CD4-positive, alpha-beta memory T cell (primary cell): ENCODE data around the gene RAMP3. TPM values are rescaled to one million over a fixed set of nuclear protein-coding genes. Genes with fewer than 3 reads are reported as not detected.
"Not testable (repeated sequence)": the region's sequence is repeated elsewhere in the genome, so short reads cannot be mapped to it uniquely, and the experiment has no call there.

Source experiments
- CTCF ChIA-PET: fragments of 350-600 bp; sonication (Branson Sonifier 250); formaldehyde crosslinking; loops from one replicate; lab custom pipeline; 2021; ENCODE audit warnings: inconsistent platforms; ENCODE audit not compliant: partially characterized antibody; lab: Charles Lee
- POLR2A ChIA-PET: fragments of 350-600 bp; sonication (Branson Sonifier 250); formaldehyde crosslinking; loops from one replicate; lab custom pipeline; 2021; ENCODE audit not compliant: partially characterized antibody; lab: Charles Lee
- DNase-seq, 5 donors: peaks; one replicate each; pipeline versions ENCODE4 v3.0.0 to v3.0.0-alpha.2; 2020 to 2022; ENCODE audit warnings: mixed read lengths in 1 of 5
- H3K27ac ChIP-seq: one replicate; pipeline ENCODE4 v1.7.0; 2013; ENCODE audit warnings: low read depth, low read length
- H3K27me3 ChIP-seq: 2 replicates; pipeline ENCODE4 v1.7.0; 2013; ENCODE audit warnings: mild to moderate bottlenecking, low read length, moderate library complexity; ENCODE audit not compliant: insufficient read depth
- H3K36me3 ChIP-seq: 2 replicates; pipeline ENCODE4 v1.7.0; 2013; ENCODE audit warnings: mild to moderate bottlenecking, low read length, moderate library complexity; ENCODE audit not compliant: insufficient read depth
- H3K4me1 ChIP-seq: 2 replicates; pipeline ENCODE4 v1.7.0; 2013; ENCODE audit warnings: mild to moderate bottlenecking, low read length, moderate library complexity; ENCODE audit not compliant: insufficient read depth
- H3K4me3 ChIP-seq, 2 donors: one replicate each; pipeline ENCODE4 v1.7.0; 2013; ENCODE audit warnings: low read length in 2 of 2, mild to moderate bottlenecking in 1 of 2
- H3K9me3 ChIP-seq, 2 donors: one replicate each; pipeline ENCODE4 v1.7.0; 2013; ENCODE audit warnings: low read length in 2 of 2, control low read depth in 1 of 2; ENCODE audit not compliant: control insufficient read depth in 1 of 2
- H3K27ac Mint-ChIP-seq, 7 donors: one replicate each; pipeline ENCODE4 v1.8.0; 2020 to 2021; ENCODE audit warnings: mixed read lengths in 7 of 7, mild to moderate bottlenecking in 6 of 7, inconsistent platforms in 3 of 7, moderate library complexity in 3 of 7
- H3K27me3 Mint-ChIP-seq, 2 donors: one replicate each; pipeline ENCODE4 v1.8.0; 2020 to 2021; ENCODE audit warnings: mixed read lengths in 2 of 2
- H3K36me3 Mint-ChIP-seq, 2 donors: one replicate each; pipeline ENCODE4 v1.8.0; 2020 to 2021; ENCODE audit warnings: mixed read lengths in 2 of 2, inconsistent platforms in 1 of 2, mild to moderate bottlenecking in 1 of 2
- H3K4me1 Mint-ChIP-seq, 4 donors: one replicate each; pipeline ENCODE4 v1.8.0; 2020 to 2021; ENCODE audit warnings: mixed read lengths in 4 of 4, mild to moderate bottlenecking in 1 of 4
- H3K4me3 Mint-ChIP-seq, 8 donors: one replicate each; pipeline ENCODE4 v1.8.0; 2020 to 2021; ENCODE audit warnings: mixed read lengths in 8 of 8, mild to moderate bottlenecking in 7 of 8, moderate library complexity in 6 of 8, inconsistent platforms in 3 of 8
- H3K9me3 Mint-ChIP-seq, 8 donors: one replicate each; pipeline ENCODE4 v1.8.0; 2020 to 2021; ENCODE audit warnings: mixed read lengths in 8 of 8, mild to moderate bottlenecking in 5 of 8, inconsistent platforms in 3 of 8, moderate library complexity in 1 of 8
- intact Hi-C: fragments of 100-400 bp; cut with micrococcal nuclease; formaldehyde crosslinking; loops from one replicate; pipeline ENCODE4 v1.15.1; 2023
- polyA plus RNA-seq, 2 donors: library from polyadenylated mRNA; unstranded; fragments of 300-500 nt; fragmentation: Illumina TruSeq; gene quantifications; one replicate each; pipeline ENCODE4 v1.2.3, GENCODE V29; 2021
- total RNA-seq, 2 experiments: library from RNA; stranded (reverse); gene quantifications; one replicate each; pipeline ENCODE4 v1.2.3, GENCODE V29; 2021

The RAMP3 gene
- total and polyA plus RNA-seq, 4 experiments from 2014 or later, result 0.38 to 1.6 TPM; not detected in 2

DNA sequence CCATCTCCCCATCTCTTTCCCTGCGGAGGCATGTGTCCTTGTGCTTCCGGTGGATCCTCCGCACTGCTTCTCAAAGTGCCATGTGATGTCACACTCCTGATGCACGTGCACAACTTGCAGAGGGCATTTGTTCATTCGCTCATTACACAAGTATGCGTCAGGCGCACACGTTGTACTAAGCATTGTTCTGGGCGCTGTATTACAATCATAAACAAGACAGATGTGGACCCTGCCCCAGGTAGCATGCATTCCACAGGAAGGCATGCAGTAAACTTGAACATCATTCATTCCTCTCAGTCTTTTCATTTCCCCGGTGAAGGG, 9.0 kb upstream of the RAMP3 start:
- Mint-ChIP-seq H3K27me3 (peaks cover 14 to 31% of the 10 kb centered on the region in 2 donors), H3K4me3 (no peak overlapping the region), H3K9me3 (no peaks in the 10 kb centered on the region), H3K36me3 (no peaks in the 10 kb centered on the region), H3K27ac (peak overlapping the region in 1 of 7 donors; percentile 48), H3K4me1 (no peaks in the 10 kb centered on the region)
- Histone ChIP-seq H3K4me3 (no peak overlapping the region), H3K36me3 (no peaks in the 10 kb centered on the region), H3K9me3 (no peaks in the 10 kb centered on the region), H3K27me3 (no peaks in the 10 kb centered on the region), H3K4me1 (no peaks in the 10 kb centered on the region), H3K27ac (no peak overlapping the region)
- DNase-seq, result no peak
- intact Hi-C loops, result no loop called here
- ChIA-PET POLR2A (no interaction called here), CTCF (no interaction called here)

DNA sequence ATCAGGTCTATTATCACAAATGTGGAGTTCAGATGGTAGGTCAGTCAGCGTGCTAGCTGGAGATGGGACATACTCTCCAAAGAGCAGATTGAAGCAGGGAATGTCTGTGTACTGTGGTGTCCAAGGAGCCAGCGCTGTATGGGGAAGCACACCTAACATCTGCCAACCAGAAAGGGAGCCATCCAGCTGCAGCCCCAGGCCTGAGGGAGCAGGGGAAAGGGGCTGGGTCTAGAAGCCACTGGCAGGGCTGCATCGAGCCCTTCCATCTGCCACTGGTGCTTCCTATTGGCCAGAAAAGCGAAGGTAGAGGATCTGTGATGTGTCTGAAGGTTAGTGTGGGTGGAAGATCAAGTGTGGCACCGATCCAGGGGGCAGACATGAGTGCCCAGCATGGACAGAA, 8.0 kb upstream of the RAMP3 start:
- ChIA-PET CTCF (no interaction called here), POLR2A (interaction anchor here (0.6 kb wide), 1 partner anchor 346 kb away, joined by 3 read pairs; no protein-coding TSS in a partner anchor)
- no peaks in the 10 kb centered on the region for H3K4me1 Mint-ChIP-seq
- no peaks in the 10 kb centered on the region for H3K36me3 Mint-ChIP-seq
- no peak for DNase-seq
- no peaks in the 10 kb centered on the region for H3K4me1 ChIP-seq
- H3K27me3 Mint-ChIP-seq, result peaks cover 14 to 26% of the 10 kb centered on the region in 2 donors
- H3K27me3 ChIP-seq, result no peaks in the 10 kb centered on the region
- H3K36me3 ChIP-seq, result no peaks in the 10 kb centered on the region
- H3K4me3 Mint-ChIP-seq, result no peak overlapping the region
- H3K27ac Mint-ChIP-seq, result no peak overlapping the region
- H3K9me3 ChIP-seq, result no peaks in the 10 kb centered on the region
- intact Hi-C loops, result no loop called here
- no peak overlapping the region for H3K4me3 ChIP-seq
- no peak overlapping the region for H3K27ac ChIP-seq
- no peaks in the 10 kb centered on the region for H3K9me3 Mint-ChIP-seq

DNA sequence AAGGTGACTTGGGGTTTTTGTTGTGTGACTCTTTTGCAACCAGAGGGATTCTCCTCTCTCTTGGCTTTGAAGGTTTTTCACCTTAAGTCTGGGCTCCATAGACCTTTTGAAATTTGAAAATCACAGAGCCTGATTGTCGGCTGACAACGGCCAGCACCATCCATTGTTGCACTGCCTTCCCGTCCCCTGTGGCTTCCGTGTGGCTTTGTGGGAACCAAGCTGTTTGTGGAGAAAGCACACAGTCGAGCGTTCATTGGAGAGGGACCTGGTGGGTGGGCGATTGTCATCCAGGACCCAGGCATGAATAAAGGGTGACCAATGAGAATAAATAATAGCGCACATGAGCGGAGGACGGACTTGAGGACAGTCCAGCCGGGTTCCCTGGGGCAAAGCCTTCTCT, 7.4 kb upstream of the RAMP3 start:
- ChIA-PET CTCF (interaction anchor here (2.9 kb wide), 1 partner anchor 110 kb away, joined by 18 read pairs; no protein-coding TSS in a partner anchor), POLR2A (no interaction called here)
- intact Hi-C loops, result no loop called here
- H3K27me3 ChIP-seq, result no peaks in the 10 kb centered on the region
- H3K36me3 Mint-ChIP-seq, result no peaks in the 10 kb centered on the region
- DNase-seq, result no peak
- no peaks in the 10 kb centered on the region for H3K36me3 ChIP-seq
- H3K9me3 Mint-ChIP-seq, result no peaks in the 10 kb centered on the region
- H3K27ac Mint-ChIP-seq, result no peak overlapping the region
- H3K4me1 Mint-ChIP-seq, result no peaks in the 10 kb centered on the region
- H3K9me3 ChIP-seq, result no peaks in the 10 kb centered on the region
- H3K4me1 ChIP-seq, result no peaks in the 10 kb centered on the region
- no peak overlapping the region for H3K27ac ChIP-seq
- H3K4me3 Mint-ChIP-seq, result no peak overlapping the region
- H3K27me3 Mint-ChIP-seq, result peaks cover 12 to 29% of the 10 kb centered on the region in 2 donors
- H3K4me3 ChIP-seq, result no peak overlapping the region

DNA sequence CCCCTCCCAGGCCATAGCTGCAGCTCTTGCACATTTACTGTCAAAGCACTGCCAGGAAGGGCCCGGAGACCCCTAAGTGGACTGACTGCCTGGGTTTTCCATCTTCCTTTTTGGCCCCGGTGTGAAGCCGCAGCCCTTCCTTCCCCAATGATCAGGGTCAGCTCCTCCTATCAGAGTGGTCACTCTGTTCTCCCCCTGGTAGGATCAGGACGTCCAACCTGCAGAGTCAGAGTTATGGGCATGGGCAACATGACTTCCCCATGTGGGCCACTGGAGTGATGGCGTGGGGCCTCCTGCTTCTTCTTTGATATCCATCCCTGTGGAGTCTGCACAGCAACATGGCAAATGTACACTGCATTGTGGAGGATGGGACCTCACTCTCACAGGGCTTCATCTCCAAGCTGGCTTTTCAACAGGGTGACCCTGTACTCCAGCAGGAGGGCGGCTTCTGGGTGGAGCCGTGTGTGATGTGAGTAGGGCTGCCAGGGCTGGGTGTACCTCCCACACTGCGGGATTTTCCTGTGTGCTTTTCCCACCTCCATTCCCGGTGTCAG, 6.4 kb upstream of the RAMP3 start:
- no peaks in the 10 kb centered on the region for H3K36me3 Mint-ChIP-seq
- Histone ChIP-seq H3K9me3 (no peaks in the 10 kb centered on the region), H3K36me3 (no peaks in the 10 kb centered on the region), H3K27ac (no peak overlapping the region), H3K4me3 (no peak overlapping the region), H3K4me1 (no peaks in the 10 kb centered on the region), H3K27me3 (peaks cover 3% of the 10 kb centered on the region)
- peaks cover 12 to 27% of the 10 kb centered on the region in 2 donors for H3K27me3 Mint-ChIP-seq
- DNase-seq, result no peak
- H3K9me3 Mint-ChIP-seq, result no peaks in the 10 kb centered on the region
- H3K4me1 Mint-ChIP-seq, result no peaks in the 10 kb centered on the region
- intact Hi-C loops, result no loop called here
- no peak overlapping the region for H3K27ac Mint-ChIP-seq
- H3K4me3 Mint-ChIP-seq, result no peak overlapping the region
- ChIA-PET CTCF (interaction anchor here (0.7 to 2.9 kb wide), 2 partner anchors 22 to 109 kb away, joined by 3 to 18 read pairs; no protein-coding TSS in a partner anchor), POLR2A (no interaction called here)

DNA sequence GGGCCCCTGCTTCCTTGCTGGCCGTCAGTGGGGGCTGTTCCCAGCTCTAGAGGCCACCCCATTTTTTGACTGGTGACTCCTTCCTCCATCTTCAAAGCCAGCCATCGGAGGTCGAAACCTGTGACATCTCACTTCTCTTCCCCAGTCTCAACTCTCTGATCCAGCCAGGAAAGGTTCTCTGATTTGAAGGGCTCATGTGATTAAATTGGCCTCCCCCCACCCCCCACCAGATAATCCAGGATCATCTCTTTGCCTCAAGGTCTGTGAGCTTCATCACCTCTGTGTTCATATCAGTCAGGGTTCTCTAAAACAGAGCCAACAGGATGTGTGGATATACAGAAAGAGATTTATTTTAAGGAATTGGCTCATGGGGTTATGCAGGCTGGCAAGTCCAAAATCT, 5.6 kb upstream of the RAMP3 start:
- no peaks in the 10 kb centered on the region for H3K9me3 ChIP-seq
- no peak overlapping the region for H3K27ac ChIP-seq
- ChIA-PET POLR2A (interaction anchor here (0.7 kb wide), 1 partner anchor 109 kb away, joined by 3 read pairs; no protein-coding TSS in a partner anchor), CTCF (interaction anchor here (2.9 kb wide), 1 partner anchor 108 kb away, joined by 18 read pairs; no protein-coding TSS in a partner anchor)
- Mint-ChIP-seq H3K36me3 (no peaks in the 10 kb centered on the region), H3K4me1 (peaks cover 0 to 3% (median 1%) of the 10 kb centered on the region in 4 donors), H3K27me3 (peaks cover 10 to 32% of the 10 kb centered on the region in 2 donors), H3K9me3 (no peaks in the 10 kb centered on the region), H3K4me3 (no peak overlapping the region), H3K27ac (peak overlapping the region in 1 of 7 donors; percentile 29)
- DNase-seq, result no peak
- H3K36me3 ChIP-seq, result no peaks in the 10 kb centered on the region
- no peak overlapping the region for H3K4me3 ChIP-seq
- no peaks in the 10 kb centered on the region for H3K4me1 ChIP-seq
- intact Hi-C loops, result no loop called here
- H3K27me3 ChIP-seq, result peaks cover 5% of the 10 kb centered on the region

DNA sequence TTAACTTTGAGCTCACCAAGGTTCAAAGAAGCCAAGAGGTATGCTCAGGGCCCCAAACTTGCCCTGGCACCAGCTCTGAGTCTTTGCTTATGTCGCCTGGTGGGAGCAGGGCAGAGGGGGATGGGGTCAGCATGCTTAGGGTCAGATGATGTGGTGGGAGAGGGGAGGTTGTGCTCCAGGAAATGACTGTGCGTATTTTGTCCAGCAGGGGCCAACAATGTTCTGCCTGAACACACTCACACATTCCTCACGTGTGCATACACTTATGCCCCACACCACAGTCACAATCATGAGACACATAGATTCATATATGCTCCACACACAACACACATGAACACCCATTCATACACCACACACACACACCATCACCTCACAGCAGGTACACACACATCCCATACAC, 4.4 kb upstream of the RAMP3 start:
- no peak for DNase-seq
- Histone ChIP-seq H3K27me3 (peaks cover 6% of the 10 kb centered on the region), H3K4me3 (no peak overlapping the region), H3K27ac (no peak overlapping the region), H3K9me3 (no peaks in the 10 kb centered on the region), H3K4me1 (no peaks in the 10 kb centered on the region), H3K36me3 (no peaks in the 10 kb centered on the region)
- Mint-ChIP-seq H3K4me1 (peaks cover 0 to 6% (median 3%) of the 10 kb centered on the region in 4 donors), H3K27me3 (peaks cover 14 to 36% of the 10 kb centered on the region in 2 donors), H3K4me3 (no peak overlapping the region), H3K9me3 (no peaks in the 10 kb centered on the region), H3K36me3 (no peaks in the 10 kb centered on the region), H3K27ac (peak overlapping the region in 1 of 7 donors; percentile 23)
- POLR2A ChIA-PET, result no interaction called here
- intact Hi-C loops, result no loop called here
- CTCF ChIA-PET, result interaction anchor here (2.9 to 5.5 kb wide), 2 partner anchors 107 kb away, joined by 18 to 40 read pairs; no protein-coding TSS in a partner anchor

DNA sequence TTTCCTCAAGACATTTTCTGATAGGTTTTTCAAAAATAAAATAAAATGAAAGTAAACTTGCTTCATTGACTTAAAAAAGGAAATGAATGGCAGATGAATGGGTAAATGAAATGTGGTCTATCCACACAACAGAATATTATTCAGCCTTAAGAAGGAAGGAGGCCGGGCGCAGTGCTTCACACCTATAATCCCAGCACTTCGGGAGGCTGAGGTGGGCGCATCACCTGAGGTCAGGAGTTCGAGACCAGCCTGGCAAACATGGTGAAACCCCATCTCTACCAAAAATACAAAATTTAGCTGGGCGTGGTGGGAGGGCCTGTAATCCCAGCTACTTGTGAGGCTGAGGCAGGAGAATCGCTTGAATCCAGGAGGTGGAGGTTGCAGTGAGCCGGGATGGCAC, 3.7 kb upstream of the RAMP3 start:
- H3K9me3 Mint-ChIP-seq, H3K27me3 ChIP-seq, POLR2A ChIA-PET: not testable (repeated sequence)

More for the DNA sequence above, 3.7 kb upstream of the RAMP3 start:
- H3K36me3 Mint-ChIP-seq, H3K27ac ChIP-seq, H3K4me3 ChIP-seq, H3K4me1 Mint-ChIP-seq, H3K4me3 Mint-ChIP-seq, DNase-seq, H3K27ac Mint-ChIP-seq, intact Hi-C loops, H3K9me3 ChIP-seq, H3K36me3 ChIP-seq, H3K4me1 ChIP-seq: not testable (repeated sequence)
- peaks cover 14 to 37% of the 10 kb centered on the region in 2 donors for H3K27me3 Mint-ChIP-seq
- CTCF ChIA-PET, result interaction anchor here (0.7 to 5.5 kb wide), 5 partner anchors 9 to 639 kb away, joined by 3 to 40 read pairs (median 3); no protein-coding TSS in a partner anchor
